ENCODE data around the gene SFXN4. TPM values are rescaled to one million over a fixed set of nuclear protein-coding genes. Genes with fewer than 3 reads are reported as not detected.

The SFXN4 gene
- total and polyA plus RNA-seq, 9 of the 15 experiments (the other 6 are each of a cell fraction or from before 2014, with no cell fraction given) = 40.1 to 97.8 (median 54.5) TPM

DNA sequence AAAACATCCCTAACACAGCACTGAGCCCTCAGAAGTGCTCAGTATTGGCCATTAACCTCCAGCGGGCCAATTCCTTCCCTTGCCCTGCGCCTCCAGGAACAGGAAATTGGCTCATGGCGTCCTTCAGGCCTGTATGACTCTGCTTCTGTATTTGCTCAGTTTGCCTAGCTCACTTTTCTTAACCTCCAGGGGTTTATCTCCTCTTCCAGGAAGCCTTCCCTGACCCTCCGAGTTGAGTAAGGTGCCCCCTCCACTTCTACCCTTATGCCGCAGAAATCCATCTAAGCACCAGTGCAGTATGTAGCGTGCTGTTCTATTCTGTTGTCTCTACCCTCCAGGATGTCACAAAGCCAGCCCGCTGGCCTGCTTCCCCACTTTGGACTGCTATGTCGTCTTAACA is 1.1 kb upstream of the SFXN4 start (continued):
- TF ChIP-seq, protein P1, sequence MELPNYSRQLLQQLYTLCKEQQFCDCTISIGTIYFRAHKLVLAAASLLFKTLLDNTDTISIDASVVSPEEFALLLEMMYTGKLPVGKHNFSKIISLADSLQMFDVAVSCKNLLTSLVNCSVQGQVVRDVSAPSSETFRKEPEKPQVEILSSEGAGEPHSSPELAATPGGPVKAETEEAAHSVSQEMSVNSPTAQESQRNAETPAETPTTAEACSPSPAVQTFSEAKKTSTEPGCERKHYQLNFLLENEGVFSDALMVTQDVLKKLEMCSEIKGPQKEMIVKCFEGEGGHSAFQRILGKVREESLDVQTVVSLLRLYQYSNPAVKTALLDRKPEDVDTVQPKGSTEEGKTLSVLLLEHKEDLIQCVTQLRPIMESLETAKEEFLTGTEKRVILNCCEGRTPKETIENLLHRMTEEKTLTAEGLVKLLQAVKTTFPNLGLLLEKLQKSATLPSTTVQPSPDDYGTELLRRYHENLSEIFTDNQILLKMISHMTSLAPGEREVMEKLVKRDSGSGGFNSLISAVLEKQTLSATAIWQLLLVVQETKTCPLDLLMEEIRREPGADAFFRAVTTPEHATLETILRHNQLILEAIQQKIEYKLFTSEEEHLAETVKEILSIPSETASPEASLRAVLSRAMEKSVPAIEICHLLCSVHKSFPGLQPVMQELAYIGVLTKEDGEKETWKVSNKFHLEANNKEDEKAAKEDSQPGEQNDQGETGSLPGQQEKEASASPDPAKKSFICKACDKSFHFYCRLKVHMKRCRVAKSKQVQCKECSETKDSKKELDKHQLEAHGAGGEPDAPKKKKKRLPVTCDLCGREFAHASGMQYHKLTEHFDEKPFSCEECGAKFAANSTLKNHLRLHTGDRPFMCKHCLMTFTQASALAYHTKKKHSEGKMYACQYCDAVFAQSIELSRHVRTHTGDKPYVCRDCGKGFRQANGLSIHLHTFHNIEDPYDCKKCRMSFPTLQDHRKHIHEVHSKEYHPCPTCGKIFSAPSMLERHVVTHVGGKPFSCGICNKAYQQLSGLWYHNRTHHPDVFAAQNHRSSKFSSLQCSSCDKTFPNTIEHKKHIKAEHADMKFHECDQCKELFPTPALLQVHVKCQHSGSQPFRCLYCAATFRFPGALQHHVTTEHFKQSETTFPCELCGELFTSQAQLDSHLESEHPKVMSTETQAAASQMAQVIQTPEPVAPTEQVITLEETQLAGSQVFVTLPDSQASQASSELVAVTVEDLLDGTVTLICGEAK (IDR thresholded peaks at IDR 0.05) = no peak
- TF ChIP-seq, protein P1 (CRISPR knock-in tag; IDR thresholded peaks at IDR 0.05) = no peak
- no peak for TF ChIP-seq PHB2 (IDR thresholded peaks at IDR 0.05; ENCODE audit: low read depth)
- peak; percentile 65; the same call in 1 of the 2 replicates for TF ChIP-seq ZNF592 (IDR thresholded peaks at IDR 0.05)
- TF ChIP-seq ATF7 (IDR thresholded peaks at IDR 0.05) = no peak
- no peak for TF ChIP-seq SIRT6 (IDR thresholded peaks at IDR 0.05; ENCODE audit: low read depth, low read length)
- TF ChIP-seq, protein P2, sequence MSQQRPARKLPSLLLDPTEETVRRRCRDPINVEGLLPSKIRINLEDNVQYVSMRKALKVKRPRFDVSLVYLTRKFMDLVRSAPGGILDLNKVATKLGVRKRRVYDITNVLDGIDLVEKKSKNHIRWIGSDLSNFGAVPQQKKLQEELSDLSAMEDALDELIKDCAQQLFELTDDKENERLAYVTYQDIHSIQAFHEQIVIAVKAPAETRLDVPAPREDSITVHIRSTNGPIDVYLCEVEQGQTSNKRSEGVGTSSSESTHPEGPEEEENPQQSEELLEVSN (IDR thresholded peaks at IDR 0.05; ENCODE audit: borderline replicate concordance in 1 of 2, extremely low read depth in 1 of 2, insufficient read depth in 1 of 2, insufficient read length in 1 of 2, low read depth in 1 of 2, low read length in 1 of 2, poor library complexity in 1 of 2, severe bottlenecking in 1 of 2) = no peak
- TF ChIP-seq IRF1 (CRISPR knock-in tag; IDR thresholded peaks at IDR 0.05; ENCODE audit: borderline replicate concordance) = no peak
- peak in 1 of 3 experiments; percentile 28 for TF ChIP-seq YY1 (IDR thresholded peaks at IDR 0.05; ENCODE audit: borderline replicate concordance in 1 of 3, control insufficient read depth in 1 of 3, extremely low read depth in 1 of 3, insufficient read depth in 3 of 3, insufficient read length in 1 of 3, insufficient replicate concordance in 2 of 3, low read depth in 1 of 3, low read length in 2 of 3)
